GM23248 (cell line): ENCODE results near the gene OLIG2. TPM values are rescaled to one million over a fixed set of nuclear protein-coding genes. Genes with fewer than 3 reads are reported as not detected.

ENCODE experiments used
- DNase-seq: peaks from one replicate; pipeline ENCODE4 v3.0.0-alpha.2; 2015
- H2AFZ ChIP-seq: fragments of 200-600 bp; sonication (generic); 2 replicates; pipeline ENCODE4 v1.6.1; 2016; ENCODE audit warnings: antibody characterized with exemption
- H3F3A ChIP-seq: fragments of 200-600 bp; sonication (generic); 2 replicates; pipeline ENCODE4 v1.6.1; 2016; ENCODE audit warnings: mild to moderate bottlenecking, antibody characterized with exemption, mixed run types; ENCODE audit not compliant: insufficient read depth
- H3K27ac ChIP-seq: fragments of 200-600 bp; sonication (generic); 2 replicates; pipeline ENCODE4 v1.5.1; 2016; ENCODE audit warnings: mild to moderate bottlenecking
- H3K27me3 ChIP-seq: fragments of 200-600 bp; sonication (generic); replicated peaks from 2 replicates; pipeline ENCODE4 v1.6.1; 2016; ENCODE audit warnings: mild to moderate bottlenecking; ENCODE audit not compliant: insufficient read depth
- H3K36me3 ChIP-seq: fragments of 200-600 bp; sonication (generic); 2 replicates; pipeline ENCODE4 v1.6.1; 2016; ENCODE audit warnings: low read depth, mild to moderate bottlenecking
- H3K4me1 ChIP-seq: fragments of 200-600 bp; sonication (generic); 2 replicates; pipeline ENCODE4 v1.6.1; 2016; ENCODE audit warnings: mild to moderate bottlenecking; ENCODE audit not compliant: insufficient read depth
- H3K4me2 ChIP-seq: fragments of 200-600 bp; sonication (generic); one replicate; pipeline ENCODE4 v1.6.1; 2016; ENCODE audit warnings: mild to moderate bottlenecking; ENCODE audit not compliant: unreplicated experiment
- H3K4me3 ChIP-seq: fragments of 200-600 bp; sonication (generic); 2 replicates; pipeline ENCODE4 v1.5.1; 2016; ENCODE audit warnings: mild to moderate bottlenecking
- H3K79me2 ChIP-seq: fragments of 200-600 bp; sonication (generic); 2 replicates; pipeline ENCODE4 v1.6.1; 2016; ENCODE audit warnings: mild to moderate bottlenecking; ENCODE audit not compliant: insufficient read depth
- H3K9ac ChIP-seq: fragments of 200-600 bp; sonication (generic); 2 replicates; pipeline ENCODE4 v1.6.1; 2016; ENCODE audit warnings: mild to moderate bottlenecking
- H3K9me2 ChIP-seq: fragments of 200-600 bp; sonication (generic); 2 replicates; pipeline ENCODE4 v1.6.1; 2016; ENCODE audit warnings: mixed run types, mild to moderate bottlenecking, moderate library complexity; ENCODE audit not compliant: insufficient read depth
- H3K9me3 ChIP-seq: fragments of 200-600 bp; sonication (generic); one replicate; pipeline ENCODE4 v1.6.1; 2017; ENCODE audit warnings: low read depth
- H4K20me1 ChIP-seq: fragments of 200-600 bp; sonication (generic); 2 replicates; pipeline ENCODE4 v1.6.0; 2016; ENCODE audit not compliant: insufficient read depth
- EZH2 ChIP-seq: fragments of 200-600 bp; sonication (generic); IDR thresholded peaks from 2 replicates; pipeline ENCODE4 v1.6.1; 2018; ENCODE audit warnings: antibody characterized with exemption, mild to moderate bottlenecking; ENCODE audit not compliant: insufficient read depth, poor library complexity, severe bottlenecking
- EZH2phosphoT487 ChIP-seq: fragments of 200-600 bp; sonication (generic); IDR thresholded peaks from 2 replicates; pipeline ENCODE4 v1.6.1; 2018; ENCODE audit warnings: antibody characterized with exemption, moderate library complexity, mild to moderate bottlenecking, low read depth; ENCODE audit not compliant: insufficient read depth
- WGBS, 2 experiments: methylation state at CpG; one replicate each; pipeline ENCODE4 v1.1.6; 2015 to 2017; ENCODE audit warnings: low lambda C conversion rate in 2 of 2, low coverage in 1 of 2; ENCODE audit errors: missing lambda C conversion rate in 2 of 2; 5-methylcytosine and 5-hydroxymethylcytosine counted together
- in situ Hi-C: fragments of 300-500 bp; cut with MboI; formaldehyde crosslinking; loops from 2 replicates; pipeline ENCODE4 v1.15.0; 2020
- polyA plus RNA-seq: library from polyadenylated mRNA; unstranded; fragments of >200 nt; fragmentation: Nextera tagmentation; extraction: Ambion mirVana; gene quantifications from 2 replicates; pipeline ENCODE4 v1.2.1, GENCODE V29; 2016
- total RNA-seq: library from RNA; depleted of rRNA; stranded (reverse); fragments of >200 nt; shearing (Covaris generic); gene quantifications from 2 replicates; pipeline ENCODE4 v1.2.3, GENCODE V29; 2014; rRNA removed

OLIG2 gene
- total and polyA plus RNA-seq, 2 experiments from 2014 or later = not detected

GRCh38 chr21:33076600-33077329, 51.0 kb downstream of the OLIG2 start:
- TF ChIP-seq EZH2phosphoT487 = no peak
- no peak for TF ChIP-seq EZH2
- in situ Hi-C loops = no loop called here
- no peaks in the 10 kb centered on the region for H4K20me1 ChIP-seq
- H3K79me2 ChIP-seq = no peaks in the 10 kb centered on the region
- no peaks in the 10 kb centered on the region for H3K4me1 ChIP-seq
- no peak overlapping the region for H3K4me3 ChIP-seq
- no peak overlapping the region for H3K9ac ChIP-seq
- no peak overlapping the region for H3K27ac ChIP-seq
- H3K27me3 ChIP-seq = peaks cover 57% of the 10 kb centered on the region
- no peaks in the 10 kb centered on the region for H3K9me2 ChIP-seq
- 68 to 71% methylated on average over 11 of the region's 11 CpGs for WGBS, 2 experiments
- H3F3A ChIP-seq = no peaks in the 10 kb centered on the region
- H2AFZ ChIP-seq = no peak overlapping the region
- DNase-seq = no peak
- no peaks in the 10 kb centered on the region for H3K9me3 ChIP-seq
- no peak overlapping the region for H3K4me2 ChIP-seq
- H3K36me3 ChIP-seq = no peaks in the 10 kb centered on the region

Other genes with a start within 250 kb of the OLIG2 start
- gene OLIG1, start 44.2 kb downstream of the OLIG2 start, total RNA-seq = not detected in 2 replicates
- gene OLIG1, start 44.2 kb downstream of the OLIG2 start, polyA plus RNA-seq = not detected in 2 replicates
- gene IFNAR2, start 204.0 kb downstream of the OLIG2 start, total RNA-seq = 4.0 and 4.3 TPM in 2 replicates
- 19.1 and 21.8 TPM in 2 replicates for gene IFNAR2, start 204.0 kb downstream of the OLIG2 start, polyA plus RNA-seq
- 49.3 and 50.6 TPM in 2 replicates for gene IL10RB, start 240.4 kb downstream of the OLIG2 start, total RNA-seq
- gene IL10RB, start 240.4 kb downstream of the OLIG2 start, polyA plus RNA-seq = 52.4 and 56.8 TPM in 2 replicates